H9 (cell line): Measurements from ENCODE around the gene C1D. TPM values are rescaled to one million over a fixed set of nuclear protein-coding genes. Genes with fewer than 3 reads are reported as not detected.

Experiments
- DNase-seq: peaks from one replicate; pipeline ENCODE4 v3.0.0-alpha.2; 2017
- H2AFZ ChIP-seq: one replicate; pipeline ENCODE4 v1.6.1; 2013; ENCODE audit warnings: mild to moderate bottlenecking, low read length, control low read depth, moderate library complexity
- H2AK5ac ChIP-seq: 2 replicates; pipeline ENCODE4 v1.6.1; 2013; ENCODE audit warnings: low read length, control low read depth, mixed read lengths; ENCODE audit not compliant: insufficient read length
- H2BK120ac ChIP-seq: one replicate; pipeline ENCODE4 v1.6.1; 2013; ENCODE audit warnings: low read depth, mild to moderate bottlenecking, low read length, control low read depth, inconsistent platforms; ENCODE audit not compliant: poor library complexity, severe bottlenecking
- H2BK12ac ChIP-seq: 2 replicates; pipeline ENCODE4 v1.6.1; 2013; ENCODE audit warnings: low read length, control low read depth, mixed read lengths, low read depth; ENCODE audit not compliant: insufficient read length
- H2BK15ac ChIP-seq: 2 replicates; pipeline ENCODE4 v1.6.1; 2013; ENCODE audit warnings: low read depth, low read length, control low read depth
- H2BK20ac ChIP-seq: one replicate; pipeline ENCODE4 v1.6.1; 2013; ENCODE audit warnings: low read depth, mild to moderate bottlenecking, low read length, control low read depth, inconsistent platforms; ENCODE audit not compliant: poor library complexity, severe bottlenecking
- H2BK5ac ChIP-seq: 2 replicates; pipeline ENCODE4 v1.6.1; 2013; ENCODE audit warnings: low read length, control low read depth, mixed read lengths; ENCODE audit not compliant: insufficient read length
- H3K14ac ChIP-seq: 2 replicates; pipeline ENCODE4 v1.6.1; 2013; ENCODE audit warnings: low read length, control low read depth; ENCODE audit not compliant: insufficient read depth
- H3K18ac ChIP-seq: 2 replicates; pipeline ENCODE4 v1.6.1; 2013; ENCODE audit warnings: low read depth, mild to moderate bottlenecking, mixed read lengths, low read length, control low read depth; ENCODE audit not compliant: insufficient read length
- H3K23ac ChIP-seq: 2 replicates; pipeline ENCODE4 v1.6.1; 2013; ENCODE audit warnings: low read length, control low read depth, mixed read lengths, low read depth; ENCODE audit not compliant: insufficient read length
- H3K23me2 ChIP-seq: 2 replicates; pipeline ENCODE4 v1.6.1; 2013; ENCODE audit warnings: low read depth, mild to moderate bottlenecking, mixed read lengths, low read length, control low read depth; ENCODE audit not compliant: insufficient read length, poor library complexity, severe bottlenecking
- H3K27ac ChIP-seq: 2 replicates; pipeline ENCODE4 v1.5.1; 2013; ENCODE audit warnings: low read length, control low read depth, mixed read lengths, low read depth; ENCODE audit not compliant: insufficient read length
- H3K27me3 ChIP-seq: 2 replicates; pipeline ENCODE4 v1.6.1; 2013; ENCODE audit warnings: low read length, control low read depth, inconsistent platforms; ENCODE audit not compliant: insufficient read depth
- H3K4ac ChIP-seq: 2 replicates; pipeline ENCODE4 v1.6.1; 2013; ENCODE audit warnings: low read depth, mild to moderate bottlenecking, control low read depth, inconsistent platforms, low read length, moderate library complexity
- H3K4me1 ChIP-seq: 2 replicates; pipeline ENCODE4 v1.6.1; 2013; ENCODE audit warnings: low read length, control low read depth, inconsistent platforms; ENCODE audit not compliant: insufficient read depth
- H3K4me2 ChIP-seq: 2 replicates; pipeline ENCODE4 v1.6.1; 2013; ENCODE audit warnings: low read length, control low read depth, mixed read lengths; ENCODE audit not compliant: insufficient read length, insufficient read depth
- H3K56ac ChIP-seq: 2 replicates; pipeline ENCODE4 v1.6.1; 2013; ENCODE audit warnings: low read depth, mild to moderate bottlenecking, mixed read lengths, low read length, control low read depth; ENCODE audit not compliant: insufficient read length
- H3K79me1 ChIP-seq: 2 replicates; pipeline ENCODE4 v1.6.1; 2013; ENCODE audit warnings: low read depth, mild to moderate bottlenecking, moderate library complexity, low read length, control low read depth, inconsistent platforms; ENCODE audit not compliant: insufficient read depth, poor library complexity, severe bottlenecking
- H3K79me2 ChIP-seq: 2 replicates; pipeline ENCODE4 v1.6.1; 2013; ENCODE audit warnings: low read length, control low read depth, inconsistent platforms; ENCODE audit not compliant: insufficient read depth
- H3K9ac ChIP-seq: 2 replicates; pipeline ENCODE4 v1.6.1; 2013; ENCODE audit warnings: low read length, control low read depth, mixed read lengths; ENCODE audit not compliant: insufficient read length; ENCODE audit errors: extremely low read depth
- H3K9me3 ChIP-seq: one replicate; pipeline ENCODE4 v1.6.1; 2013; ENCODE audit warnings: low read depth, low read length, inconsistent platforms; ENCODE audit not compliant: control insufficient read depth
- H3T11ph ChIP-seq: one replicate; pipeline ENCODE4 v1.6.1; 2013; ENCODE audit warnings: mild to moderate bottlenecking, low read length, control low read depth, inconsistent platforms
- H4K20me1 ChIP-seq: one replicate; pipeline ENCODE4 v1.6.1; 2013; ENCODE audit not compliant: control insufficient read depth, insufficient read length, insufficient read depth
- H4K5ac ChIP-seq: 2 replicates; pipeline ENCODE4 v1.6.1; 2013; ENCODE audit warnings: low read depth, mild to moderate bottlenecking, mixed read lengths, low read length, control low read depth; ENCODE audit not compliant: insufficient read length
- H4K8ac ChIP-seq: replicated peaks from 2 replicates; pipeline ENCODE4 v1.6.1; 2013; ENCODE audit warnings: low read length, control low read depth, mixed read lengths, low read depth; ENCODE audit not compliant: insufficient read length
- H4K91ac ChIP-seq: 2 replicates; pipeline ENCODE4 v1.6.1; 2013; ENCODE audit warnings: low read depth, mild to moderate bottlenecking, moderate library complexity, mixed read lengths, low read length, control low read depth; ENCODE audit not compliant: insufficient read length
- H3K27ac Mint-ChIP-seq, 3 experiments: 2 replicates in 2 of 3; 3 replicates in 1 of 3; pipeline ENCODE4 v1.8.0; 2020 to 2021; ENCODE audit warnings: mixed read lengths in 3 of 3, mild to moderate bottlenecking in 1 of 3, moderate library complexity in 1 of 3
- H3K27me3 Mint-ChIP-seq: 2 replicates; pipeline ENCODE4 v1.8.0; 2021; ENCODE audit warnings: low read depth, mild to moderate bottlenecking, moderate library complexity, mixed read lengths
- H3K36me3 Mint-ChIP-seq, 3 experiments: 2 replicates in 2 of 3; 3 replicates in 1 of 3; pipeline ENCODE4 v1.8.0; 2020 to 2021; ENCODE audit warnings: low read depth in 3 of 3, mixed read lengths in 3 of 3; ENCODE audit not compliant: insufficient read depth in 1 of 3
- H3K4me1 Mint-ChIP-seq, 2 experiments: 2 replicates each; pipeline ENCODE4 v1.8.0; 2020; ENCODE audit warnings: mixed read lengths in 2 of 2
- H3K4me3 Mint-ChIP-seq, 2 experiments: 2 replicates in 1 of 2; 3 replicates in 1 of 2; pipeline ENCODE4 v1.8.0; 2020 to 2021; ENCODE audit warnings: mild to moderate bottlenecking in 2 of 2, mixed read lengths in 2 of 2, moderate library complexity in 1 of 2
- H3K9me3 Mint-ChIP-seq, 2 experiments: 2 replicates in 1 of 2; 3 replicates in 1 of 2; pipeline ENCODE4 v1.8.0; 2020; ENCODE audit warnings: mild to moderate bottlenecking in 2 of 2, mixed read lengths in 2 of 2, moderate library complexity in 1 of 2
- WGBS: extraction: QIAGEN DNeasy Blood & Tissue Kit; methylation state at CpG from one replicate; pipeline ENCODE4 v1.1.7; 2013; ENCODE audit warnings: missing lambda C conversion rate, low lambda C conversion rate, mixed read lengths; ENCODE audit not compliant: insufficient read length; ENCODE audit errors: extremely low coverage; 5-methylcytosine and 5-hydroxymethylcytosine counted together
- total RNA-seq: library from RNA; stranded (reverse); gene quantifications from 2 replicates; pipeline ENCODE4 v1.2.1, GENCODE V29; 2021
- TF ChIP-seq, protein P1 (sequence below): fragments of 200-600 bp; sonication (generic); conservative IDR thresholded peaks from 3 replicates; pipeline ENCODE4 v1.8.0; 2021; ENCODE audit warnings: antibody characterized with exemption, mild to moderate bottlenecking

The C1D gene
- total RNA-seq, 1 experiment from 2014 or later = 19.7 TPM

DNA sequence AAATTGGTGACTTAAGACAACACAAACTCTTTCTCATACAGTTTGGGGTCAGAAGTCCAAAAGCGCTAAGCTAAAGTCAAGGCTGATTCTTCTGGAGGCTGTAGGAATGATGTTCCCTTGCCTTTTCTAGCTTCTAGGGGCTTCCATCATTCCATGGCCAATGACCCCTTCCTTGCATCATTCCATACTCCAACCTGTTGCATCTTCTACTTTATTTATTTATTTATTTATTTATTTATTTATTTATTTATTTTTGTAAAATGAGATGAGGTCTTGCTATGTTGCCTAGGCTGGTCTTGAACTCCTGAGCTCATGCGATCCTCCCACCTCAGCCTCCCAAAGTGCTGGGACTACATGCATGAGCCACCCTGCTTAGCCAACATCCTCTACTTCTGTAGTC, 44.7 kb upstream of the C1D start:
- Histone ChIP-seq H3T11ph (no peak overlapping the region), H3K18ac (no peak overlapping the region), H3K79me1 (no peaks in the 10 kb centered on the region), H4K8ac (no peak overlapping the region), H3K27me3 (no peaks in the 10 kb centered on the region), H3K79me2 (no peaks in the 10 kb centered on the region), H3K27ac (no peak overlapping the region), H2AK5ac (no peak overlapping the region), H2BK15ac (no peak overlapping the region), H4K5ac (no peak overlapping the region), H3K4me1 (no peaks in the 10 kb centered on the region), H2BK12ac (no peak overlapping the region), H3K4ac (no peak overlapping the region), H2BK20ac (no peak overlapping the region), H3K23me2 (no peaks in the 10 kb centered on the region), H3K56ac (no peak overlapping the region), H2AFZ (no peak overlapping the region), H2BK5ac (no peak overlapping the region), H4K20me1 (no peaks in the 10 kb centered on the region), H3K14ac (no peak overlapping the region), H4K91ac (no peak overlapping the region), H2BK120ac (no peak overlapping the region), H3K9ac (no peak overlapping the region), H3K9me3 (no peaks in the 10 kb centered on the region), H3K4me2 (no peak overlapping the region), H3K23ac (no peak overlapping the region)
- Mint-ChIP-seq H3K27ac (no peak overlapping the region), H3K9me3 (peaks cover 4 to 7% of the 10 kb centered on the region in 2 experiments; a peak in 2 of 5 replicates), H3K4me3 (no peak overlapping the region), H3K4me1 (no peaks in the 10 kb centered on the region), H3K27me3 (no peaks in the 10 kb centered on the region), H3K36me3 (peaks cover 0 to 4% (median 0%) of the 10 kb centered on the region in 3 experiments; a peak in 1 of 7 replicates)
- no peak for DNase-seq
- WGBS = no CpG with 5 or more reads among the region's 2 CpGs
- TF ChIP-seq, protein P1, sequence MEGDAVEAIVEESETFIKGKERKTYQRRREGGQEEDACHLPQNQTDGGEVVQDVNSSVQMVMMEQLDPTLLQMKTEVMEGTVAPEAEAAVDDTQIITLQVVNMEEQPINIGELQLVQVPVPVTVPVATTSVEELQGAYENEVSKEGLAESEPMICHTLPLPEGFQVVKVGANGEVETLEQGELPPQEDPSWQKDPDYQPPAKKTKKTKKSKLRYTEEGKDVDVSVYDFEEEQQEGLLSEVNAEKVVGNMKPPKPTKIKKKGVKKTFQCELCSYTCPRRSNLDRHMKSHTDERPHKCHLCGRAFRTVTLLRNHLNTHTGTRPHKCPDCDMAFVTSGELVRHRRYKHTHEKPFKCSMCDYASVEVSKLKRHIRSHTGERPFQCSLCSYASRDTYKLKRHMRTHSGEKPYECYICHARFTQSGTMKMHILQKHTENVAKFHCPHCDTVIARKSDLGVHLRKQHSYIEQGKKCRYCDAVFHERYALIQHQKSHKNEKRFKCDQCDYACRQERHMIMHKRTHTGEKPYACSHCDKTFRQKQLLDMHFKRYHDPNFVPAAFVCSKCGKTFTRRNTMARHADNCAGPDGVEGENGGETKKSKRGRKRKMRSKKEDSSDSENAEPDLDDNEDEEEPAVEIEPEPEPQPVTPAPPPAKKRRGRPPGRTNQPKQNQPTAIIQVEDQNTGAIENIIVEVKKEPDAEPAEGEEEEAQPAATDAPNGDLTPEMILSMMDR = no peak
